ENCODE data around the gene CLCN7. TPM values are rescaled to one million over a fixed set of nuclear protein-coding genes. Genes with fewer than 3 reads are reported as not detected.

CLCN7 gene
- polyA plus RNA-seq, 1 experiment = 36.4 TPM

DNA sequence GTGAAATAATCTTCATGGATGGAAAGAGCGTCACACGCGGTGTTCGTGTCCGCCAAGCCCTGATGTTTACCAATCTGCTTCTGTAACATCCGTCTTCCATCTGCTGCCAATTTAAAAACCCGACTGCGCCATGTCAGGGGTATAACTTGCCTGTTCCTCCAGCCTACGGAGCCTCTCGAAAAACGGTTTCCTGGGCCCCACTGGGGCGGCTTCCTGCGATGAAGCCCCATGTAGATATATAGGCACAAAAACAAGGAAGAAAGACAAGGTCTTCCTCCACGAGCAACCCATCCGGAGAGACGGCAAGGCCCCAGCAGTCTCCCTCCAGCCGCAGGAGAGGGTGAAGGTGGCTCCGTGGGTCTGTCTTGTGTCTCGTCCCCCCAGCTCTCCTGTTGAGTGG, 13.8 kb upstream of the CLCN7 start, which contains the start of gene PTX4:
Gene PTX4 (minus strand): TSS at position 326 of the 400 bp plus-strand sequence. CDS start 35 bp downstream, at position 291.
- no peak for DNase-seq (ENCODE audit: low read depth)
- H3K27me3 ChIP-seq (ENCODE audit: control insufficient read depth, insufficient read depth, low read length) = no peaks in the 10 kb centered on the region
- H3K4me3 ChIP-seq (ENCODE audit: low read depth, low read length) = no peak within 1 kb of the TSS
- no peaks in the 10 kb centered on the region for H3K36me3 ChIP-seq (ENCODE audit: control insufficient read depth, insufficient read depth, low read length)
- TF ChIP-seq CTCF (IDR thresholded peaks at IDR 0.05; ENCODE audit: insufficient read depth, low read depth, low read length) = no peak
- POLR2A ChIA-PET = no interaction called here
- CTCF ChIA-PET = no interaction called here

DNA sequence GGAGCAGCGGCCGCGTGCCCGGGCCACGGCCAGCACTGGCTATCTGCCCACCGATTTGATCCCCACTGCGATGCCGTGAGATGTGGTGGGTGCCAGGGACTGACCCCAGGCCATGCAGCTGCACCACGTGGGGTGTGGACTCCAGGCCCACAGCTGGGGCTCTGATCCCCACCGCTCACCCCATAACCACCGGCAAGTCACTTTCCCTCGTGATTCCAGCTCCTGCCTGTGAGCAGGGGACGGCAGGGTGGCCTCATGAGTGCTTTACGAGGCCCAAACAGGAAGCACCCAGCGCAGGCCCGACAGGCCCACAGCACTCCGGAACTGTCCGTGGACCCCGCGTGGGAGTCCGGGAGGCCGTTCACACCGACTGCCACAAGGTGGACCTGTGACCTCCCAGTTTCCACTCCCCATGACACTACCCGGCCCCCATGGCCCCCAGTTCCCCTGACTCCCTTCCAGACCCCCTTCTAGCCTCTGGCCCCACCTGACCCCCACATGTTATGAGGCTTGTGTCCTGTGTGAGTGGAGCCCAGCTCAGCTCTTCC, 13.3 kb upstream of the CLCN7 start:
- Histone ChIP-seq H3K36me3 (ENCODE audit: control insufficient read depth, insufficient read depth, low read length) (no peaks in the 10 kb centered on the region), H3K4me3 (ENCODE audit: low read depth, low read length) (no peak overlapping the region), H3K27me3 (ENCODE audit: control insufficient read depth, insufficient read depth, low read length) (no peaks in the 10 kb centered on the region)
- DNase-seq (ENCODE audit: low read depth) = no peak
- ChIA-PET POLR2A (no interaction called here), CTCF (no interaction called here)
- no peak for TF ChIP-seq CTCF (IDR thresholded peaks at IDR 0.05; ENCODE audit: insufficient read depth, low read depth, low read length)

- no peak for DNase-seq (ENCODE audit: low read depth)
- H3K4me3 ChIP-seq (ENCODE audit: low read depth, low read length) = no peak overlapping the region
- TF ChIP-seq CTCF (IDR thresholded peaks at IDR 0.05; ENCODE audit: insufficient read depth, low read depth, low read length) = no peak
- no peaks in the 10 kb centered on the region for H3K36me3 ChIP-seq (ENCODE audit: control insufficient read depth, insufficient read depth, low read length)
- ChIA-PET POLR2A (no interaction called here), CTCF (no interaction called here)
- H3K27me3 ChIP-seq (ENCODE audit: control insufficient read depth, insufficient read depth, low read length) = no peaks in the 10 kb centered on the region
These were observed 12.7 kb upstream of the CLCN7 start for GRCh38 chr16:1487395-1488053.

DNA sequence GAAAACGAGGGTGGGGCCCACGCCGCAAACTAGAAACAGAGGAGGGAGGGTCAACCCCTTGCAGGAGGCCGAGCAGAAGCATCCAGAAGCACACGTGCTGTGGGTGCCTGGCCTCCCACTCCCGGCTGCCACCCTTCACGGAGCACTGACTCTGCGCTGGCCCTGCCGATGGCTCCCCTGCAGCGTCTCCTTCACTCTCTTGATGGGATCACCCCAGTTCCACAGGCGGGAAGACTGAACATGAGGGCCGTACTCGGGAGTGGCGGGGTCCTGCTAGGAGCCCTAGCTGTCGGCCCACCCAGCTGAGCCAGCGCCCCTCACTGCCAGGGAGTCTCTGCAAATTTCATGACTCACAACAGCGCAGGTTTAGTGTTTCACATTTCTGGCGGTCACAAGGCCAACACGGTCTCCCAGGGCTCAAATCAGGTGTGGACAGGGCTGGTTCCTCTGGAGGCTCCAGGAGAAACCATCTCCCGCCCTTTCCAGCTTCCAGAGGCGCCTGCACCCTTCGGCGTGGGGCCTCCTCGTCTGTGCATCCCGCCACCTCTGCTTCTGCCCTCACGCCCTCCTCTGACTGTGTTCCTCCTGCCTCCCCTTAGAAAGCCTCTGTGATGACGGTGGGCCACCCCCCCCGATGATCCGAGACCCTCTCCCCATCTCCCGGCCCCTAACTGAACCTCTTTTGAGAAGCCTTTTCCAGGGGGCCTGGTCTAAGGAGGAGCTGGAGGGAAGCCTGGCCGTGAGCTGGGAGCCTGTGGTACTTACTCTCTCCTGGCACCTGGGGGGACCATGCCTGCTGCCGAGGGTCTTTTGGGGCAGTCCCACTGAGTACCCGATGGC, 11.9 kb upstream of the CLCN7 start:
- Histone ChIP-seq H3K36me3 (ENCODE audit: control insufficient read depth, insufficient read depth, low read length) (no peaks in the 10 kb centered on the region), H3K4me3 (ENCODE audit: low read depth, low read length) (no peak overlapping the region), H3K27me3 (ENCODE audit: control insufficient read depth, insufficient read depth, low read length) (no peaks in the 10 kb centered on the region)
- no peak for TF ChIP-seq CTCF (IDR thresholded peaks at IDR 0.05; ENCODE audit: insufficient read depth, low read depth, low read length)
- ChIA-PET POLR2A (no interaction called here), CTCF (no interaction called here)
- no peak for DNase-seq (ENCODE audit: low read depth)

GRCh38 chr16:1485847-1486496, 11.1 kb upstream of the CLCN7 start:
- ChIA-PET POLR2A (no interaction called here), CTCF (interaction anchor here (0.6 kb wide), 1 partner anchor 326 kb away, joined by 3 read pairs; no protein-coding TSS in a partner anchor)
- no peak for DNase-seq (ENCODE audit: low read depth)
- no peak for TF ChIP-seq CTCF (IDR thresholded peaks at IDR 0.05; ENCODE audit: insufficient read depth, low read depth, low read length)
- Histone ChIP-seq H3K4me3 (ENCODE audit: low read depth, low read length) (no peak overlapping the region), H3K36me3 (ENCODE audit: control insufficient read depth, insufficient read depth, low read length) (no peaks in the 10 kb centered on the region), H3K27me3 (ENCODE audit: control insufficient read depth, insufficient read depth, low read length) (no peaks in the 10 kb centered on the region)
